H4 (cell line): ENCODE results near the gene ZDHHC3. TPM values are rescaled to one million over a fixed set of nuclear protein-coding genes. Genes with fewer than 3 reads are reported as not detected.

Experiments
- DNase-seq: peaks from one replicate; pipeline ENCODE4 v3.0.0-alpha.2; 2015; ENCODE audit warnings: low spot score
- total RNA-seq: library from RNA; depleted of rRNA; stranded (reverse); fragments of >200 nt; shearing (Covaris generic); gene quantifications from 2 replicates; pipeline ENCODE4 v1.2.3, GENCODE V29; 2014; rRNA removed

ZDHHC3 gene
- total RNA-seq, 1 experiment from 2014 or later: 46.8 TPM

DNA sequence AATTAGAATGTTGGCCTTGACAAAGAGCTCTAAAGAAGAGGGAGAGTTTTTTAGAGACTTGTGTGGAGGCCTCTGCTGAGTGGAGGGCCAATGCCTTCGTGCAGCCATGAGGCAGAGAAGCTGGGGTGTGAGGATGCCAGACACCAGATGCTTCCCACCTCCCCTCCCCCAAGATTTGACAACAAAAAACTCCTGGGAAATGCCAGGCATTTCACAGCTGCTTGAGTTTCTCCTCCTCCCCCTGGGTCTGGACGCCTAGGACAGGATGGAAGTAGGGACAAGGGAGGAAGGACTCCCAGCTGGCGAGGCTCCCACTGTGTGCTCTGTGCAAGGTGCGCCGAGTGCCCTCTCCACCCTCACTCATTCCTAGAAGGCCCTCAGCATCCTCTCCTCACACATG, 81.5 kb downstream of the ZDHHC3 start:
- no peak for DNase-seq

DNA sequence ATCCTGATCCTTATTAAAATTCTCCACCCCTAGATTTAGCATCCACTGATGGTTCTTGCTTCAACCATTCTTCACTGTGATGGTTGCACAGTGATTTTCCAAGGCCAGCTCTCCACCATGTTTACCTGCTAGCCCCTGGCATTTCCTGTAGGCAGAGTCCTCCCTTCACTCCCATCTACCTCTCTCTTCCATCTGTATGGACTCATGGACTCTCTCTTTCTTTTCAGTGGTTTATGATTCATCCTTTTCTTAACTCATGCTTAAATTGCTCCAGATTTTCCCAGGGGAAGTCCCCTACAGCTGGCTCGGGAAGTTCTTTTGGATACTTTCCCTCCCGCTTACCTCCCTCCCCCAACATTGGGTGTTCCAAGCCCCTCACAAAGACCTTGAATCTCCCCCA, 82.9 kb downstream of the ZDHHC3 start:
- peak; percentile 22 for DNase-seq

DNA sequence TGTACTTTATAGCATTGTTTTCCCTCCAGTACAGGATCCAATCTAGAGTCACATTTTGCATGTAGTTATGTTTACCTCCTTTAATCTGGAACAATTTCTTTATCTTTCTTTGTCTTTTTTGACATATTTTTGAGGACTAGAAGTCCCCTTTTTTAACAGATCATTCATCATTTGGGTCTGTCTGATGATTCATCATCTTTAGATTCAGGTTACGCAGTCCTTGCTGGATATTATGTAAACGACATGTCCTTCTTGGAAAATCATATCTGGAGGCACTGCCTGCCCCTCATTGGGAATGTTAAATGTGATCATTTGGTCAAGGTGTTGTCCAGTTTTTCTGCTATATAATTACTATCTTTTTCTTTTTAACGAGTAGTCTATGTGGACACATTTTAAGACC, 83.3 kb downstream of the ZDHHC3 start:
- no peak for DNase-seq

DNA sequence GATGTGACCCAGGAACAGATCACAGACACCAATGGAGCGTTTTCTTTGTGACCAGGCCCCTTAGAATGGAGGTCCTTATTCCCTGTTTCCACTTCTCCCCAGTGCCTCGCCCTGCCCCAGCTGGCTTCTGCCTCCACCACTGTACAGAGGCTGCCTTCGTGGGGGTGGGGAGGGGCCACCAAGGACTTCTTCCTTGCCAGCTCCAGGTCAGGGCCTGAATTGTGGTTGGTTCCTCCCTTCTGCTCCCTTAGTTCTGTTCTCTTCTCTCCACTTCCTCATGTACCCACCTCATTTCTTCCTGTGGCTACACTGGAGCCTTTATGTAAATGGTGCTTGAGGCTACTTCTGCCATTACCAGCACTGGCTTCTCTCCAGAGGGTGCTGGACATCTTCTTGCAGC, 85.1 kb downstream of the ZDHHC3 start:
- DNase-seq: no peak

DNA sequence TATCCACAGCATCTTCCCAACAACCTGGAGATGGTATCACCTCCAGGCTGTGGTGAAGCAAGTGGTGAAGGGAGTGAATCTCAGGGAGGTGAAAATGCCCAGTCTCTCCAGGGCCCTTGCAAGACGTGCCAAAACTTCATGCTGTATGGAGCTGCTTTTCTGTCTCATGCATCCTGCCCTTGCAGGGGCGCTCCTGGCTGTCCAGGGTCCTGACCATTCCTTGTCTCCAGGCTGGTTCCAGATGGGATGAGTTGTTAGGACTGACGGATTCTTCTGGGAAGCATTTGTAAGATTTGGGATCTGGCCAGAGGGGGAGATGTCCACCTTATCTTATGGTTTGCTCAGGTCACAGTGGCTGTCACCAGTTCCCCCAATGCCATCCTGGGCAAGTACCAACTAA, 85.7 kb downstream of the ZDHHC3 start:
- DNase-seq: no peak

DNA sequence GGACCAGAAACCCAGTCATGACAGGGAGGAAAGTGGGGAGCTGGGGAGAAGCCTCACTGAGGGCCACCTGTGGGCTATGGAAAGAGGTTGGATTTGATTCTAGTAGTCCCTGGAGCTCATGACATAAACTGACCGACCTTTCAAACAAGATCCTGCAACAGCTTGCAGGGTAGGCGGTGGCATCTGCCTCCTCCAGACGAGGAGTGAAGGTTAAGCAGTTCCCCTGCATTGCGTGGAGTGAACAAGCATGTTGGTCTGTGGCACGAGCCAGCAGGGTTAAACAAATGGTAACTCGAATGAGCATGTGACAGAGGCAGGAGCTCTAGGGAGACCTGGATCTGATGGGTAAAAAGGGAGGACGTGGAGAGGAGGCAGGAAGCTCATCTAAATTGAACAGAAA, 88.9 kb downstream of the ZDHHC3 start:
- DNase-seq: no peak

DNA sequence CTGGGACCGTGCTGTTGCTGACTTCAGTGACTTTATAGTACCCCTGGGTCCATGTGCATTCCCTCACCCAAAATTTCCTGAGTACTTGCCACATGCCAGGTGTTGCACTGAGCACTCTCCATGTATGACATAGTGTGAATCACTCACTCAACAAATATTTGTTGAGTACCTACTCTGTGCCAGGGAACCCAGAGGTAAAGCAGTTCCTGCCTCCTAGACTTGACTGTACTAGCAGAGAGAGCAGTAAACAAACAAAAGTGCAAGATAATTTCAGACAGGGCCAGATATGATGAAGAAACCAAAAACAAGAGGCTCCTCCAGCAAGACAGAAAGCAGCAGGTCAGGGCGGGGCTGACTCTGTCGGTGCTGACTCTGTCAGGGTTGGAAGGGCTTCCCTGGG, 89.4 kb downstream of the ZDHHC3 start:
- DNase-seq: no peak

DNA sequence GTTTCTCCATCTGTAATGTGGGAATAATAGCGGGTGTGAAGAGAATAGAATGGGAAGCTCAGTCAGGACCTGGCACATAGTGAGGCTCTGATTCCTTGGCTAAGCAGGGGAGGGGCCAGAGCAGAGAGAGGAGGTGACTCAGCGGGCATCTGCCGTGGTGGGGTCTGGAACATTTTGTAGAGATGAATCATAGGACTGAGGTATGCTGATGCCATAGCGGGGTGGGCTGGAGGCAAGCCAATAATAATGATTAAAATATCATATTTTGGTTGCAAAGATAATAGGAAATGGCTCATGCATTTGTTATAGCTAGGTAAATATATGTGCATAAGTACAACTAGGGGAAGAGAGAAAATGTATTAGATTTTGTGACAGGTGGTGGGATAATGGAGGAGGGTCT, 90.4 kb downstream of the ZDHHC3 start:
- peak; percentile 69 for DNase-seq

DNA sequence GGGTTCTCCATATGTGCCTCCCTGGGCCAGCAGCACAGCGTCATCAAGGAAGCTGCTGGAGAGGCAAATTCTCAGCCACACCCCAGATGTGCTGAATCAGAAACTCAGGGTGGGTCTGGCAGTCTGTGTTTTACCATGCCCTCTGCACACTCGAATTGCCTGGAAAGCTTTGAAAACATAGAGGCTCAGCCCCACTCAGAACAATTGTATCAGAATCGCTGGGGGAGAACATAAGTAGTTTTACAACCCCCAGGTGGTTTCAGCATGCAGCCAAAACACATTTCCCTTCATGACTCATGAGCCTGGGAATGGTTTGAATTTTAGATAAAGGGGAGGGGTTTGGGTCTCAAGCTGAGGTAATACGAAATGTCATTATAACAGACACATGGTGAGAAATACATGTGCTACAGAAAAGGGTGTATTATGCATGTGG, 92.0 kb downstream of the ZDHHC3 start:
- DNase-seq: peak; percentile 80

DNA sequence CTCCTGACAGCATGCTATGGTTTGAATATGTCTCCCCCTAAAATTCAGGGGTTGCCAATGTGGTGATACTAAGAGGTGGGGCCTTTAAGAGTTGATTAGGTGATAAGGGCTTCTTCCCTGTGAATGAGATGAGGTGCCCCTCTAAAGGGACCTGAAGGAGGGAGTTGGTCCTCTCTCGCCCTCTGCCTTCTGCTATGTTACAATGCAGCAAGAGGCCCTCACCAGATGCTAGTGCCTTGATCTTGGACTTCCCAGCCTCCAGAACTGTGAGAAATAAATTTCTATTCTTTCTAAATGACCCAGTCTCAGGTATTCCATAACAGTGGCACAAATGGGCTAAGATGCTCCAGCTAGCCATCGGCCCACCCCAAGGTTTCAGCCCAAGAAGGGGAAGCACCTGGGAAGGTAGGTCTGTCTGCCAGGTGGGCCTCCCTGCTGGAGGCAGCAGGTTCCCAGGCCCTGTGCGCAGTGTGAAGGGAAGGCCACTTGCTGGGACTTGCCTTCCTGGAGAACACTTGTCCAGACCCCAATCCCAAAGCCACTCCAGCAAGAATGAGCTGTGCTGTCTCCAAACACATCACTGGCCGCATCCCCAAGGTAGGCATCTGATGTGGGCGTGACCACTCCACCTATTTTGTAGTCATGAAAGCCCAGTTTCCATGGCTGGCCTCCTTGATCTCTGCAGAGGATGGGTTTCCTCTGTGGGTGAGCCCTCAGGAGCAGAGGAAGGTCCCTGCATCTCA, 92.6 kb downstream of the ZDHHC3 start:
- DNase-seq: no peak

DNA sequence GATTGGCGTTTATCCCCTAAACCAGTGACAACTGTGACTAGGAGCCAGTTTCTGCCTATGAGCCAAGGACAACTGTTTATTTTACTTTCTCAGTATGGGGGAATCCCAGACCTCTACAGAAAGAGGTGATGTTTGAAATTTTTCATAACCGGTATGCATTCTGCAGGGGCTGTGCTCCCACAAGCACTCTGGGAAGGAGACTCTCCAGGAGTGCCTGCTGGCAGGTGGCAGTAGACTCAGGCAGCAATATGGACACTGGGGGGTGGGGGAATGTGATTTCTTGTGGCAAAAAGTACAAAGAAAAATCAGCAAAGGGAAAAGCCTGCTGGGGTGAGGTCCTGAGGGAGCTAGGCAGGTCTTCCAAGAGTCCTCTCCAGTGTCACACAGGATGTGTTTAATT, 95.7 kb downstream of the ZDHHC3 start:
- DNase-seq: no peak

DNA sequence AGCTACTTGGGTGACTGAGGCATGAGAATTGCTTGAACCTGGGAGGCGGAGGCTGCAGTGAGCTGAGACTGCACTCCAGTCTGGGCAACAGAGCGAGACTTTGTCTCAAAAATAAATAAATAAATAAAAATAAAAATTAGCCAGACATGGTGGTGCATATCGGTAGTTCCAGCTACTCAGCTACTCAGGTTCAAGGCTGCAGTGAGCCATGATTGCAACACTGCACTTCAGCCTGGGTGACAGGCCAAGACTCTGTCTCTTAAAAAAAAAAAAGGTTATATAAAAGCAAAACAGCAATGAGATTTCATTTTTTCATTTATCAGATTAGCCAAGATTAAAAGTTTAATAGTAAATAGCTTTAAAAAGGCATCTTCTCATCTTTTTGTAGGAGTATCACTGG, 98.6 kb downstream of the ZDHHC3 start:
- no peak for DNase-seq

DNA sequence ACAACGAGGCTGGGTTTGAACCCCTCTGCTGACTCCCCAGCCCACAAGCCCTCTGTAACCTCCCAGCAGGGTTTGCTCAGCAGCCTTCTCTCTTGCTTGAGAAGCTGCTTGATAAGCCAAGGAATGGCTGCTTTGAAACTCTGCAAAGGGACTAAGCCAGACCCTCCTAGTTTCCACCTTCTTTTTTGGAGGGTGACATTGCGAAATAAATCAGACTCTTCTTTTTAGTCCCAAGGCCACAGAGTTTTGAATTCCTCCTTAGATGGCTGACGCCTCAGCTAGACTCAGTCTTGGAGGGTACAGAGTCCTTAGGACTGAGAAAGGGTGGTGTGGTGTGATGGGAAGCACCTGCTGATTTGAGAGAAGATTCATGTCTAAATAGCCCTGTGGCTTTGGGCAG, 100.4 kb downstream of the ZDHHC3 start:
- no peak for DNase-seq

Other genes starting within 250 kb of the ZDHHC3 start
- 1.7 and 1.9 TPM in 2 replicates for gene ZNF501, start 246.5 kb downstream of the ZDHHC3 start, total RNA-seq
- 10.4 and 10.6 TPM in 2 replicates for gene KIAA1143, start 214.6 kb downstream of the ZDHHC3 start, total RNA-seq
- gene KIF15, start 214.4 kb downstream of the ZDHHC3 start, total RNA-seq: 11.1 and 15.7 TPM in 2 replicates
- 4.3 and 5.4 TPM in 2 replicates for gene TMEM42, start 114.3 kb downstream of the ZDHHC3 start, total RNA-seq
- 1.2 TPM in 1 of 2 replicates, not detected in the other for gene TGM4, start 101.6 kb downstream of the ZDHHC3 start, total RNA-seq
- gene EXOSC7, start 70 bp upstream of the ZDHHC3 start, total RNA-seq: 49.9 and 58.8 TPM in 2 replicates
- gene CLEC3B, start 50.1 kb upstream of the ZDHHC3 start, total RNA-seq: 0.37 and 1.3 TPM in 2 replicates
- 0.12 and 0.31 TPM in 2 replicates for gene CDCP1, start 170.2 kb upstream of the ZDHHC3 start, total RNA-seq